ENCODE data around the gene PCDHGB1. TPM values are rescaled to one million over a fixed set of nuclear protein-coding genes. Genes with fewer than 3 reads are reported as not detected.

PCDHGB1 gene
- total RNA-seq, 120 experiments from 2014 or later, result 5.3 to 22.6 (median 11.4) TPM

Other genes with a start within 250 kb of the PCDHGB1 start
- gene PCDHB3, start 249.6 kb upstream of the PCDHGB1 start, total RNA-seq, result 10 to 100 TPM in 2 of 120 experiments, 1 to 10 TPM in 118; 2.9 to 12.7 (median 5.8) TPM
- 10 to 100 TPM in 113 of 120 experiments, 1 to 10 TPM in 7; 7.9 to 23.8 (median 14.2) TPM for gene PCDHB4, start 228.3 kb upstream of the PCDHGB1 start, total RNA-seq
- gene PCDHB5, start 214.9 kb upstream of the PCDHGB1 start, total RNA-seq, result 10 to 100 TPM in 58 of 120 experiments, 1 to 10 TPM in 62; 4.1 to 16.4 (median 9.9) TPM
- 10 to 100 TPM in 9 of 120 experiments, 1 to 10 TPM in 111; 4.2 to 11.1 (median 7.2) TPM for gene PCDHB6, start 200.0 kb upstream of the PCDHGB1 start, total RNA-seq
- gene PCDHB7, start 177.5 kb upstream of the PCDHGB1 start, total RNA-seq, result 1 to 10 TPM; 3.2 to 10.0 (median 6.3) TPM
- gene PCDHB8, start 172.3 kb upstream of the PCDHGB1 start, total RNA-seq, result 10 to 100 TPM in 20 of 120 experiments, 1 to 10 TPM in 100; 2.6 to 14.9 (median 7.4) TPM
- 10 to 100 TPM in 20 of 120 experiments, 1 to 10 TPM in 100; 3.8 to 13.7 (median 7.3) TPM for gene PCDHB16, start 167.7 kb upstream of the PCDHGB1 start, total RNA-seq
- gene PCDHB9, start 162.9 kb upstream of the PCDHGB1 start, total RNA-seq, result 10 to 100 TPM in 52 of 120 experiments, 1 to 10 TPM in 68; 4.3 to 18.3 (median 9.8) TPM
- 10 to 100 TPM in 86 of 120 experiments, 1 to 10 TPM in 34; 6.3 to 16.0 (median 11.3) TPM for gene PCDHB10, start 157.7 kb upstream of the PCDHGB1 start, total RNA-seq
- 10 to 100 TPM in 49 of 120 experiments, 1 to 10 TPM in 71; 5.8 to 16.2 (median 9.4) TPM for gene PCDHB11, start 150.5 kb upstream of the PCDHGB1 start, total RNA-seq
- gene PCDHB12, start 141.4 kb upstream of the PCDHGB1 start, total RNA-seq, result 10 to 100 TPM in 95 of 120 experiments, 1 to 10 TPM in 25; 6.3 to 16.7 (median 11.6) TPM
- gene PCDHB13, start 136.2 kb upstream of the PCDHGB1 start, total RNA-seq, result 10 to 100 TPM in 64 of 120 experiments, 1 to 10 TPM in 56; 6.6 to 17.4 (median 10.1) TPM
- 10 to 100 TPM in 117 of 120 experiments, 1 to 10 TPM in 3; 8.7 to 23.1 (median 14.6) TPM for gene PCDHB14, start 126.8 kb upstream of the PCDHGB1 start, total RNA-seq
- gene PCDHB15, start 104.7 kb upstream of the PCDHGB1 start, total RNA-seq, result 10 to 100 TPM in 76 of 120 experiments, 1 to 10 TPM in 44; 6.6 to 19.0 (median 10.7) TPM
- 1 to 10 TPM in 9 of 120 experiments, under 1 TPM in 50, not detected in 61; 0.31 to 1.8 (median 0.59) TPM for gene SLC25A2, start 46.0 kb upstream of the PCDHGB1 start, total RNA-seq
- gene TAF7, start 29.3 kb upstream of the PCDHGB1 start, total RNA-seq, result 10 to 100 TPM; 40.8 to 97.5 (median 65.5) TPM
- 1 to 10 TPM; 2.3 to 9.4 (median 4.3) TPM for gene PCDHGA1, start 19.6 kb upstream of the PCDHGB1 start, total RNA-seq
- gene PCDHGA2, start 11.3 kb upstream of the PCDHGB1 start, total RNA-seq, result 10 to 100 TPM in 11 of 120 experiments, 1 to 10 TPM in 109; 3.3 to 13.0 (median 7.1) TPM
- gene PCDHGA3, start 6.3 kb upstream of the PCDHGB1 start, total RNA-seq, result 10 to 100 TPM in 64 of 120 experiments, 1 to 10 TPM in 56; 4.8 to 22.3 (median 10.4) TPM
- gene PCDHGA4, start 4.9 kb downstream of the PCDHGB1 start, total RNA-seq, result 10 to 100 TPM in 29 of 120 experiments, 1 to 10 TPM in 91; 5.8 to 14.4 (median 8.6) TPM
- gene PCDHGB2, start 9.9 kb downstream of the PCDHGB1 start, total RNA-seq, result 10 to 100 TPM in 113 of 120 experiments, 1 to 10 TPM in 7; 9.1 to 25.7 (median 13.9) TPM
- 10 to 100 TPM in 20 of 120 experiments, 1 to 10 TPM in 100; 4.5 to 15.8 (median 7.9) TPM for gene PCDHGA5, start 14.1 kb downstream of the PCDHGB1 start, total RNA-seq
- gene PCDHGB3, start 20.1 kb downstream of the PCDHGB1 start, total RNA-seq, result 10 to 100 TPM in 8 of 120 experiments, 1 to 10 TPM in 112; 3.4 to 14.7 (median 6.5) TPM
- gene PCDHGA6, start 23.8 kb downstream of the PCDHGB1 start, total RNA-seq, result 10 to 100 TPM in 56 of 120 experiments, 1 to 10 TPM in 64; 5.3 to 18.6 (median 9.7) TPM
- gene PCDHGA7, start 32.6 kb downstream of the PCDHGB1 start, total RNA-seq, result 10 to 100 TPM in 16 of 120 experiments, 1 to 10 TPM in 104; 4.6 to 15.0 (median 7.7) TPM
- 10 to 100 TPM in 14 of 120 experiments, 1 to 10 TPM in 106; 3.2 to 15.2 (median 7.3) TPM for gene PCDHGB4, start 37.6 kb downstream of the PCDHGB1 start, total RNA-seq
- 10 to 100 TPM in 2 of 120 experiments, 1 to 10 TPM in 118; 2.2 to 10.8 (median 4.6) TPM for gene PCDHGA8, start 42.5 kb downstream of the PCDHGB1 start, total RNA-seq
- 10 to 100 TPM in 89 of 120 experiments, 1 to 10 TPM in 31; 6.6 to 20.7 (median 11.6) TPM for gene PCDHGB5, start 47.8 kb downstream of the PCDHGB1 start, total RNA-seq
- gene PCDHGA9, start 52.7 kb downstream of the PCDHGB1 start, total RNA-seq, result 10 to 100 TPM in 118 of 120 experiments, 1 to 10 TPM in 2; 8.9 to 23.5 (median 15.0) TPM
- gene PCDHGB6, start 57.9 kb downstream of the PCDHGB1 start, total RNA-seq, result 10 to 100 TPM in 55 of 120 experiments, 1 to 10 TPM in 65; 5.6 to 18.1 (median 9.7) TPM
- gene PCDHGA10, start 62.9 kb downstream of the PCDHGB1 start, total RNA-seq, result 10 to 100 TPM in 69 of 120 experiments, 1 to 10 TPM in 51; 5.8 to 20.1 (median 10.8) TPM
- 10 to 100 TPM in 117 of 120 experiments, 1 to 10 TPM in 3; 7.8 to 30.9 (median 16.5) TPM for gene PCDHGB7, start 67.6 kb downstream of the PCDHGB1 start, total RNA-seq
- 10 to 100 TPM in 22 of 120 experiments, 1 to 10 TPM in 98; 3.7 to 17.2 (median 7.7) TPM for gene PCDHGA11, start 71.0 kb downstream of the PCDHGB1 start, total RNA-seq
- gene PCDHGA12, start 80.4 kb downstream of the PCDHGB1 start, total RNA-seq, result 10 to 100 TPM in 113 of 120 experiments, 1 to 10 TPM in 7; 8.0 to 37.5 (median 15.4) TPM
- 100 to 1,000 TPM in 119 of 120 experiments, 10 to 100 TPM in 1; 96.7 to 415 (median 161) TPM for gene PCDHGC3, start 125.9 kb downstream of the PCDHGB1 start, total RNA-seq
- 10 to 100 TPM in 118 of 120 experiments, 1 to 10 TPM in 2; 9.0 to 35.3 (median 19.4) TPM for gene PCDHGC4, start 134.9 kb downstream of the PCDHGB1 start, total RNA-seq
- 10 to 100 TPM; 21.8 to 82.1 (median 50.7) TPM for gene PCDHGC5, start 139.0 kb downstream of the PCDHGB1 start, total RNA-seq